GM21576 (cell line): ENCODE results near the gene PRICKLE3.
A peak's percentile ranks its signal among the peaks of the same experiment; 100 is the strongest.
"Not testable (repeated sequence)": the region's sequence is repeated elsewhere in the genome, so short reads cannot be mapped to it uniquely, and the experiment has no call there.

Source experiments
- ATAC-seq: cut with Tn5 transposase; IDR thresholded peaks from one replicate; pipeline ENCODE4 v1.9.1; 2021; ENCODE audit warnings: mild to moderate bottlenecking, moderate library complexity; ENCODE audit not compliant: unreplicated experiment

Gene PRICKLE3

DNA sequence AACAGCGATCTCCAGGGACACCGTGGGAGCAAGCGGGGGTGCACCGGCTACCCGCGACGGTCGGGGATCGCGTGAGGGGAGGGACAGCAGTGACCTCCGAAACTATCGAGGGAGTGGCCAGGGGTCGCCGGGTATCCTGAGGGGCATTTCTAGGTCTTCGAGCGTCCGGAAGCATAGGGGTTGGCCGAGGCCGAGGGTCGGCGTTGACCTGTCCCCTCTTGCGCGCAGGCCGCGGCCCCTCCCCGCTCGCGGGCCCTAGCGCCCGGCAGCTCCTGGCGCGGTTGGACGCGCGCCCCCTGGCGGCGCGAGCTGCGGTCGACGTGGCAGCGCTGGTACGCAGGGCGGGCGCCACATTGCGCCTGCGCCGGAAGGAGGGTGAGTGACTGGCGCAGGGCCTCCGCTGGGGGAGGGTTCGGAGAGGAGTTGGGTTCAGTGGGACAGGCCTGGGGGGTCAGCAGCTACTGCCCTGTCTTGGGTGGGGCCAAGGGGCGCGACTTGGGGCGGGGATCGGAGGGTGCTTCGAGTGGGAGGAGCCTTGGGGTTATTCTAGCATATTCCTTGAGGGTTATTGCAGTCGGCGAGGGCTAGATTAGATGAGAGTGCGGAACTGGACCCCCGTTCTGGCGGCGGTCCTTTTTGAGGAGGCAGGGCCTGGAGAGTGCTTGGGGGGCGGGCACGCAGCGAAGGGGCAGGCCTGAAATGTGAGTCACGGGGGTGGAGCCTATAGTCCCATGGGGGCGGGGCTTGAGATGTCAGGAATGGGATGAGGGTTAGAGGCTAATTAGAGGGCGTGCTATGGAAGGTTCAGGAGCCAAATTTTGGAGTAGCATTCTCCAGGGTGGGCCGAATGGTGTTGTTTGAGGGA lies 22.4 kb downstream of the PRICKLE3 start:
- ATAC-seq: peak; percentile 40

DNA sequence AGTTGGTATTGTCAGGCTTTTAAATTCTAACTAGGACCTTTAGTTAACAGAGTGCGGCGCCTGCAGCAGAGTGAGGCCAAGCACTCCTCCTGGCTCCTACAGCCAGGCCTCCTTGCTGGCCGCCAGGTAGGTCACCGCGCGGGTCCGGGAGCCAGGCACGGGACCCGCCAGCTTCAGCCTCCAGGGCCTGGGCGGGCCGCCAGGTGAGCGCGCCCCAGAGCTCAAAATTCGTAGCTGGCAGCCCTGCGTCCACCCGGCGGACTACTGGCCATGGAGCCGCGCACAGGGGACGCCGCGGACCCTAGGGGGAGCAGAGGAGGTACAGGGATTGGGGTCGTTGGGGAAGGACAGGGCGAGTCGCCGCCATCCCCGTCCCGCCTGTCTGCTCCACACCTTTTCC lies 23.6 kb downstream of the PRICKLE3 start, which contains the start of gene MAGIX:
TSS of gene MAGIX (plus strand) at position 139 of the 400 bp plus-strand sequence. CDS start at position 271, 132 bp downstream.
- ATAC-seq: no peak

DNA sequence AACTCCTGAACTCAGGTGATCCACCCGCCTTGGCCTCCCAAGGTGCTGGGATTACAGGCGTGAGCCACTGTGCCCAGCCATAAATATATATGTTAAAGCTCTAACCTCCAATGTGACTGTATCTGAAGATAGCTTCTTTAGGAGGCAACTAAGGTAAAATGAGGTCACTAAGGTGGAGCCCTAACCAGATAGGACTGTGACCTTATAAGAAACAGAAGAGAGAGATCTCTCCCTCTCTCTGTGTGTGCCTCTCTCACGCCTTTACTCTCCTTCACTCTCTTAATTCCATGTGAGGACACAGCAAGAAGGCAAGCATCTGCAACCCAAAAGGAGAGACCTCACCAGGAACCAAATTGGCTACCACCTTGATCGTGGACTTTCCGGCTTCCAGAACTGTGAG lies 24.5 kb downstream of the PRICKLE3 start:
- ATAC-seq: no peak

DNA sequence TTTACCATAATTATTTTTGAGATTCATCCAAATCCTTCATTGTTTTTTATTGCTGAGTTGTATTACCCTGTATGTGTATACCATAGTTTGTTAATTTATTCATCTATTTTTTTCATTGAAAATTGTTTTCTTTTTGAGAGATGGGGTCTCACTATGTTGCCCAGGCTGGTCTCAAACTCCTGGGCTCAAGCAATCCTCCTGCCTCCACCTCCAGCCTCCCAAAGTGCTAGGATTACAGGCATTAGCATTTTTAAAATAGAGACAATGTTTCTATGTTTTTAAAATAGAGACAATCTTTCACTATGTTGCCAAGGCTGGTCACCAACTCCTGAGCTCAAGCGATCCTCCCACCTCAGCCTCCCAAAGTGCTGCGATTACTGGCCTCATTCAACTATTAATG lies 25.3 kb downstream of the PRICKLE3 start:
- ATAC-seq: no peak

DNA sequence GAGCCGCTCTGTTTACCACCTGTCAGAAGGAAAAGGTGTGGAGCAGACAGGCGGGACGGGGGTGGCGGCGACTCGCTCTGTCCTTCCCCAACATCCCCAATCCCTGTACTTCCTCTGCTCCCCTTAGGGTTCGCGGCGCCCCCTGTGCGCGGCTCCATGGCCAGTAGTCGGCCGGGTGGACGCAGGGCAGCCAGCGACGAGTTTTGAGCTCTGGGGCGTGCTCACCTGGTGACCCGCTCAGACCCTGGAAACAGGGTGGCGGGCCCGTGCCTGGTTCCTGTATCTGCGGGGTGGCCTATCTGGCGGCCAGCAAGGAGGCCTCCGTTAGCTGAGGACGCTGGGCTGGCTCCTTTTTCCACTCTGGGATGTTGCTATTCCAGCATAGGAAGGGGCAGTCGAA lies 29.0 kb downstream of the PRICKLE3 start:
- no peak for ATAC-seq

DNA sequence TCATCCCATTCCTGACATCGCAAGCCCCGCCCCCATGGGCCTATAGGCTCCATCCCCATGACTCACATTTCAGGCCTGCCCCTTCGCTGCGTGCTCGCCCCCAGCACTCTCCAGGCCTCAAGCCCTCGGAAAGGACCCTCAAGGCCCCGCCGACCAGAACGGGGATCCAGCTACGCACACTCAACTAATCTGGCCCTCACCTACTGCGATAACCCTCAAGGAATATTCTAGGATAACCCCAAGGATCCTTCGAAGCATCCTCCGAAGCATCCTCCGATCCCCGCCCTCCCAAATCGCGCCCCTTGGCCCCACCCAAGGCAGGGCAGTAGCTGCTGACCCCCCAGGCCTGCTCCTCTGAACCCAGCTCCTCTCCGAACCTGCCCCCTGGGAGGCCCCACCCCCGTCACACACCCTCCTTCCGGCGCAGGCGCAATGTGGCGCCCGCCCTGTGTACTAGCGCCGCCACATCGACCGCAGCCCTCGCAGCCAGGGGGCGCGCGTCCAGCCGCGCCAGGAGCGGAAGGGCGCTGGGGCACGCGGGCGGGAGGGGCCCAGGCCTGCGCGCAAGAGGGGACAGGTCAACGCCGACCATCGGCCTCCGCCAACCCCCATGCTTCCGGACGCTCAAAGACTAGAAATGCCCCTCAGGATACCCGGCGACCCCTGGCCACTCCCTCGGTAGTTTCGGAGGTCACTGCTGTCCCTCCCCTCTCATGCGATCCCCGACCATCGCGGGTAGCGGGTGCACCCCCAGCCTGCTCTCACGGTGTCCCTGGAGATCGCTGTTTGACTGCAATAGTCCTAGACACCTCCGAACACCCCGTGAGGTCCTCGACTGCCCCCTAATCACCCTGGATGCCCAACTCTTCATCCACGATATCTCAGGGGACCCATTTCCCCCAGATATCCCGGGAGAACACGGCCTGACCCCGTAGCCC lies 30.0 kb downstream of the PRICKLE3 start:
- peak; percentile 79 for ATAC-seq

DNA sequence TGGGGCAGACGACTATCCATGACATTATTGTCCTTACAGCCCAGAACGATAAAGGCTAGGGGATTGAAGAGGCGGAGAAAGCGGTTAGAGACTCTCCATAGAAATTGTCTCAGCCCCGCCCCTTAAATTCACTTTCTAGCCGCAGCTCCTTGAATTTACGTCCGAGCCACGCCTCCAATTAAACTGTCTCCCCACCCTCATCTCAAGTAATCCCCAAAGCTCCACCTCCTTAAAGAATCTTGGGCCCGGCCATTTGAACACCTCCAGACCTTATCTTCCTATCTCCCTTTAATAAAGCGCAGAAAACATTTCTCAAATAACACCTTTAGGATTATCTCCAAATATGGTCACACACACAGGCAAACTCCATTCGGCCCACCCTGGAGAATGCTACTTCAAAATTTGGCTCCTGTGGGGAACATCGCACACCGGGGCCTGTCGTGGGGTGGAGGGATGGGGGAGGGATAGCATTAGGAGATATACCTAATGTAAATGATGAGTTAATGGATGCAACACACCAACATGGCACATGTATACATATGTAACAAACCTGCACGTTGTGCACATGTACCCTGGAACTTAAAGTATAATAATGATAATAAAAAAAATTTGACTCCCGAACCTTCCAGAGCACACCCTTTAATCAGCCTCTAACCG lies 30.8 kb downstream of the PRICKLE3 start:
- peak; percentile 5 for ATAC-seq

DNA sequence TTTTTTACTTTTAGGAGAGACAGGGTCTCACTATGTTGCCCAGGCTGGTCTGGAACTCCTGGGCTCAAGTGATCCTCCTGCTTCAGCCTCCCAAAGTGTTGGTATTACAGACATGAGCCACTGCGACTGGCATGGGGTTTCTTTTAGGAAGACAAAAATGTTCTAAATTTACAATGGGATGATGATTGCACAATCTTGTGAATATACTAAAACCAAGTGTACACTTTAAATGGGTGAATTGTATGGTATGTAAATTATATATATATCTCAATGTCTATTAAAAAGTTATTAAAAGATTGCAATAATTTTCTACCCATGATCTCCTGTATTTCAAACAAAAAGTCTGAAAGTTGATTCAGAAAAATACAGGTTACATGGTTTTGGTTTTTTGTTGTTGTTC lies 32.7 kb downstream of the PRICKLE3 start:
- no peak for ATAC-seq

DNA sequence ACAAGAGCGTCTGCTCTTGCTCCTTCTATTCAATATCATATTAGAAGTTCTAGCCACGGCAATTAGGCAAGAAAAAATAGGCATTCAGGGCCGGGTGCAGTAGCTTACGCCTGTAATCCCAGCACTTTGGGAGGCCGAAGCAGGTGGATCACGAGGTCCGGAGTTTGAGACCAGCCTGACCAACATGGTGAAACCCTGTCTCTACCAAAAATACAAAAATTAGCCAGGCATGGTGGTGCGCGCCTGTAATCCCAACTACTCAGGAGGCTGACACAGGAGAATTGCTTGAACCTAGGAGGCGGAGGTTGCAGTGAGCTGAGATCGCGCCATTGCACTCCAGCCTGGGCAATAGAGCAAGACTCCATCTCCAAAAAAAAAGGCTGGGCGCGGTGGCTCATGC lies 36.9 kb downstream of the PRICKLE3 start:
- ATAC-seq: not testable (repeated sequence)

DNA sequence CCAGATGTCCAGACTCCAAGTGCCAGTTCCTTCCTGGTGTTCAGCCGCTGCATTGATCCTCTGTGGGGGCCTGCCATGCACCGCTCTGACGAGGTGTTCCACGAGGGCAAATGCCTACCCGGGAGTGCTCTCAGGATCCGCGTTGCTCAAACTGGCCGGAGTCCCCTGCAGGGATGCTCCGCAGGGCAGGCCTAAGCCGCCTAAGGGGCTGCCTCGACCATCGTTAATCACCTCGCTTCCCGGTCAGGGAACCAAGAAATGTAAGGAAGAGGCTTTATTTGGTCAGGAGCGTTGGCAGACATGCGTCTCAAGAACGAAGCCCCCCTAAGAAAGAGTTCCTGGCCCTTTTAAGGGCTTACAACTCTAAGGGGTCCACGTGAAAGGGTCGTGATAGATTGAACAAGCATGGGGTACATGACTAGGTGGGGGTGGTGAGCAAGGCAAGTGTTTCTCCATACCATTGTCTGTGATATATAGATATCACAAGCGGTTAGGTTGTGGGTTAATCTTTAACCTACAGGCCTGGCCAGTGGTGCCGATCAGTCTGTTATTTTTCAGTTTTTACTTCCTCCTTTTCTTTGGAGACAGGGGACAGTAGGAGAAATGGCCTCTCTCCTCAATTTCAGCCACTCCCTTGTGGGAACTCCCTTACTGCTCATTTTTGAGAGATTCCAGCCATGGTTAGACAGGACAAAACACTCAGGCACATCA lies 37.6 kb downstream of the PRICKLE3 start:
- ATAC-seq: not testable (repeated sequence)

DNA sequence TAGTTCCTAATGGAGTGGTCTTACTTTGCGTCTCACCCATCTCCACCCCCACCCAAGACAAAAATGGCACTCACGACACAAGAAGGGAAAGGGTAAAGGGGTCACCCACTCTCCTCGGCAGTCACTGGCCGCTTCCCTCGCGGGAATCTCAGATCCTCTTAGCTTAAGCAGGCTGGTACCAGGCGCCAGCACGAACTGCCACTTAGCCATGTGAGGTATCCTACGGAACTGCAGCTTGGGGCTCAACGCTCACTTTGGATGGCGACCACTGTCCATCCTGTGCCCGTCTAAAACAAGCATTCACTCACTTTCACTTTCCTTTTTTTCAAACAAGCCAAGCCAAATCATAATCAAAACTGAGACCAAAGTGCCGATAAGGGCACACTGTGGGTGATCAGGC lies 38.2 kb downstream of the PRICKLE3 start:
- ATAC-seq: no peak

DNA sequence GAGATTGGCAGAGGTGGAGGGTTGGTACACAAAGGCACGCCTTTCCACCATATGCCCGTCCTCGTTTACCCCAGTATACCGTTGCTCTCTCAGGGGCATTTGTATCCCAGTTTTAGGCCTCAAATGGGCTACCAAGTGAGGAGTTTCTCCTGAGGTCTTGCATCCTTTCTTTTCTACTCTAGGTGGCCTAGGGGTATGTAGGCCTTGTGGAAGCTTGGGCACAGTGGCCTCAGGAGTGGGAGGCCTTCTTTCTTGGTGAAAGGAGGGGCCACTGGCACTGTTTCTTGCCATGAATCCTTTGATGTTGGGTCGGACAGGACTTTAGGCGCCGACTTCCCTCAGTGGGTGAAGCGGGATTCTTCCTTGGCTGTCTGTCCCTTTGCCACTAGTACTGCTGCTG lies 38.9 kb downstream of the PRICKLE3 start:
- ATAC-seq: no peak

DNA sequence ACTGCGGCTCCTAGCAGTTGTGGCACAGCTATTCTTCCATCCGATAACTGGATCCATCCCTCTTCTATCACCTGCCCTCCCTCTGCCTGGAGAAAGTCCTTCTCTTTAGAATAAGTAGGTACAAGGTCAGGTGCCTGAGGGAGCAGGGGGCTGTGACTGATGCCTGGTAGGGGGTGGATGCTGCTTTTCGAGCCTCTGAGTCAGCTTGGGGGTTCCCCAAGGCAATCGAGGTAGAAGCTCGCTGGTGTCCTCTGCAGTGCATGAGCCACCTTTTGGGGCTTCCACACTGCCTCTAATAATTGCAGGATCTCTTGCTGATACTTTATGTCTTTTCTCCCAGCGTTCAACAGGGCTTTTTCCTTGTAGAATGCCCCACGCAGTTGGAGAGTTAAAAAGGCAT lies 43.0 kb downstream of the PRICKLE3 start:
- not testable (repeated sequence) for ATAC-seq

DNA sequence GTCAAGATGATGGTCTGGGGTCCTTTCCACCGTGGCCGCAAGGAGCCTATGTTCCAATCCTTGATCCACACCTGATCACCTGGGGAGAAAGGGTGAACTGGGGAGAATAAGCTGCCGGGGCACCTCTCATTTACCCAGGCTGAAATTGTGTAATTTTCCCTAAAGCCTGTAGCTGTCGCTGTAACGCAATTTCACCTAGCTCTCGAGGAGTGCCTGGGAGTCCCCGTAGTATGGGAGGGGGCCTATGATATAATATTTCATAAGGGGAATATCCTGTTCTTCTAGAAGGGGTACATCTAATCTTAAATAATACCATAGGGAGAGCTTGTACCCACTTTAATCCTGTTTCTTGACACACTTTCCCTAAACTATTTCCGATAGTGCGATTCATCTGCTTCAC lies 43.9 kb downstream of the PRICKLE3 start:
- not testable (repeated sequence) for ATAC-seq

DNA sequence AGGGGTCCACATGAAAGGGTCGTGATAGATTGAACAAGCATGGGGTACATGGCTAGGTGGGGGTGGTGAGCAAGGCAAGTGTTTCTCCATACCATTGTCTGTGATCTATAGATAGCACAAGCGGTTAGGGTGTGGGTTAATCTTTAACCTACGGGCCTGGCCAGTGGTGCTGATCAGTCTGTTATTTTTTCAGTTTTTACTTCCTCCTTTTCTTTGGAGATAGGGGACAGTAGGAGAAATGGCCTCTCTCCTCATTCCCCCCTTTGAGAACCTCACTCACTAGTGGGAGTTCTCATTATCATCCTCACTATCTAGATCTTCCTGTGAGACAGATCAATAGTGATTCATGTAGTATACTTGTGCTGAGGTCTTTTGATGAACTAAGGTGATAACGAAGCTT lies 46.5 kb downstream of the PRICKLE3 start:
- no peak for ATAC-seq

DNA sequence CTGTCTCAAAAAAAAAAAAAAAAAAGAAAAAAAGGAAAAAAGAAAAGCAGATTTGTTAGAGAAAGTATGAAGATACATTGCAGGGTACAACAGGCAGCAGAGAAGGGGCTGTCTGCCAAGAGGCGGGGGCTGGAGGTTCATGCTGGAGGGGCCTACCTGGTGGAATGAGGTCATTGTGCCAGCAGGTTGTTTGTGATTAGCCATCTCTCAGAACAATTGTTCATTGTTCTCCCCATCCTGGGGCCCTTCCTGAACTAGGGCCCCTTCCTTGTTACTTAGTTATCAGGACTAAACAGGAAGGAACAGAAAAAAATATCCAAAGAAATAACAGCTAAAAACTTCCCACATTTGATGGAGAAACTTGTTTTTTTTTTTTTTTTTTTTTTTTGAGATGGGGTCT lies 48.7 kb downstream of the PRICKLE3 start:
- ATAC-seq: no peak

DNA sequence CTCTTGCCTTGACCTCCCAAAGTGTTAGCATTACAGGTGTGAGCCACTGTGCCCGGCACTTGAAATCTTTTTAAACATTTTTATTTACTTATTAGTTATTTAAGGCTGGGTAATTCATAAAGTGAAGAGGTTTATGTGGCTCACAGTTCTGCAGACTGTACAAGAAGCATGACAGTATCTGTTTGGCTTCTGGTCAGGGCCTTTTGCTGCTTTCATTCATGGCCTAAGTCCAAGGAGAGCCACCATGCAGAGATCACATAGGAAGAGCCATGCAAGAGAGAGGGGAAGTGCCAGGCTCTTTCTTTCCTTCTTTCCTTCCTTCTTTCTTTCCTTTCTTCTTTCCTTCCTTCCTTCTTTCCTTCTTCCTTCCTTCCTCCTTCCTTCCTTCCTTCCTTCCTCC lies 52.4 kb downstream of the PRICKLE3 start:
- no peak for ATAC-seq

DNA sequence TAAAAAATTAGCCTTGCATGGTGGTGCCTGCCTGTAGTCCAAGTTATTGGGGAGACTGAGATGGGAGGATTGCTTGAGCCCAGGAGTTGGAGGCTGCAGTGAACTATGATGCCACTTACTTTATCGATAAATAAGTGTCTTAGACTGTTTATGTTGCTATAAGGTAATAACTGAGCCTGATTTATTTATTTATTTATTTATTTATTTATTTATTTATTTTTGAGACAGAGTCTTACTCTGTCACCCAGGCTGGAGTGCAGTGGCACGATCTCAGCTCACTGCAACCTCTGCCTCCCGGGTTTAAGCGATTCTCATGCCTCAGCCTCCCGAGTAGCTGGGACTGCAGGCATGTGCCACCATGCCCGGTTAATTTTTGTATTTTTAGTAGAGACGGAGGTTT lies 53.9 kb downstream of the PRICKLE3 start:
- ATAC-seq: not testable (repeated sequence)

DNA sequence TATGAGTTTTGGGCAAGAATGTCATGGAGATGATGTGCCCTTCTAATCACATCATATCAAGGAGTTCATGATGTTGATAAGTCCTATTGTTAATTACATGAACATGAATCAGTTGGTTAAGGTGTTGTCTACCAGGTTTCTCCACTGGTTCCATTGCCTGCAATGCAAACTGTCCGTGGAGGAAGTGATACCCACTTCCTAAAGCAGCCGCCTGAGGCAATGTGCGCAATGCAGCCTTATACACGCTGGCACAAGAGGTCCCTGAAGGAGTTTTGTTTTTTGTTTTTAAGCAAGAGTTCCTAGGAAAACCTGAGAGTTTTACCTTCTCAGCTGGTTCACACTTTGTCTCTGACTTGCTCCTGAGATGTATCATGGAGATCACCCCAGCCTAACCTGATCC lies 56.7 kb downstream of the PRICKLE3 start:
- no peak for ATAC-seq

DNA sequence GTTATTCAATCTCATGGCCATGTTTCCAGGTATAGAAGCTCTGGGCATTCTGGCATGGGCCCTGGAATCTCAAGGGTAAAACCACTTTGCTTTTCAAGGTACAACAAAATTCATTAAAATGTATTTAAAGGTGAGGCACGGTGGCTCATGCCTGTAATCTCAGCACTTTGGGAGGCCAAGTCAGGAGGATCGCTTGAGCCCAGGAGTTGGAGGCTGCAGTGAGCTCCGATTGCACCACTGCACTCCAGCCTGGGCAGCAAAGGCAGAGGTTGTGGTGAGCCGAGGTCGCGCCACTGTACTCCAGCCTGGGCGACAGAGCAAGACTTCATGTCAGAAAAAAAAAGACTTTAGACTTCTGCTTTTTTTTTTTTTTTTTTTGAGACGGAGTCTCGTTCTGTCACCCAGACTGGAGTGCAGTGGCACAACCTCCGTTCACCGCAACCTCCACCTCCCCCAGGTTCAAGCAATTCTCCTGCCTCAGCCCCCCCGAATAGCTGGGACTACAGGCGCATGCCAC lies 58.4 kb downstream of the PRICKLE3 start:
- not testable (repeated sequence) for ATAC-seq
